HEK293 (cell line): Measurements from ENCODE around the gene KCTD1.

Experiments used
- CTCF ChIA-PET: fragments of 350-600 bp; formaldehyde crosslinking; extraction: SDS; loops from one replicate; lab custom pipeline; 2021; ENCODE audit warnings: antibody characterized with exemption; lab: Yijun Ruan, JAX
- POLR2A ChIA-PET: fragments of 300-600 bp; formaldehyde crosslinking; extraction: SDS; loops from one replicate; lab custom pipeline; 2020; ENCODE audit warnings: antibody characterized with exemption, inconsistent platforms; lab: Yijun Ruan, JAX
- H3K27ac ChIP-seq: fragments of 200-500 bp; sonication (Bioruptor generic); 2 replicates; pipeline ENCODE4 v1.5.1; 2014; ENCODE audit warnings: low read depth, low read length, control low read depth, inconsistent platforms; ENCODE audit errors: extremely low read depth
- H3K36me3 ChIP-seq, 2 experiments: fragments of 200-500 bp in 1 of 2; sonication (Bioruptor generic) in 1 of 2; 1 replicate in 1 of 2; 2 replicates in 1 of 2; pipeline ENCODE4 v1.5.1; 2014 to 2017; ENCODE audit warnings: inconsistent platforms in 2 of 2, low read length in 2 of 2; ENCODE audit not compliant: control insufficient read depth in 2 of 2, insufficient read depth in 1 of 2
- H3K4me1 ChIP-seq: fragments of 200-500 bp; sonication (Bioruptor generic); 2 replicates; pipeline ENCODE4 v1.5.1; 2014; ENCODE audit warnings: mild to moderate bottlenecking, low read length, inconsistent platforms; ENCODE audit not compliant: control insufficient read depth, insufficient read depth
- H3K4me3 ChIP-seq: 2 replicates; pipeline ENCODE4 v1.5.1; 2011; ENCODE audit warnings: low read depth, mild to moderate bottlenecking, control low read depth, low read length, moderate library complexity
- H3K9me3 ChIP-seq: fragments of 200-500 bp; sonication (Bioruptor generic); 2 replicates; pipeline ENCODE4 v1.5.1; 2014; ENCODE audit warnings: low read depth, low read length, inconsistent platforms; ENCODE audit not compliant: control insufficient read depth, insufficient read depth
- HOXC10 ChIP-seq: sonication (generic); formaldehyde crosslinking; IDR thresholded peaks from 2 replicates; pipeline ENCODE4 v1.8.1; 2023; ENCODE audit warnings: mild to moderate bottlenecking, missing genetic modification reagents
- PBX3 ChIP-seq: sonication (generic); formaldehyde crosslinking; IDR thresholded peaks from 2 replicates; pipeline ENCODE4 v1.8.1; 2022; ENCODE audit warnings: mild to moderate bottlenecking, moderate library complexity, missing genetic modification reagents
- SP2 ChIP-seq: fragments of 450-650 bp; formaldehyde crosslinking; IDR thresholded peaks from 2 replicates; pipeline ENCODE4 v1.5.1; 2016; ENCODE audit warnings: missing biosample characterization, missing genetic modification characterization
- TSHZ1 ChIP-seq: fragments of 450-650 bp; formaldehyde crosslinking; IDR thresholded peaks from 2 replicates; pipeline ENCODE4 v1.5.1; 2016; ENCODE audit warnings: missing biosample characterization, missing genetic modification characterization, borderline replicate concordance
- ZBTB21 ChIP-seq: fragments of 450-650 bp; formaldehyde crosslinking; IDR thresholded peaks from 2 replicates; pipeline ENCODE4 v1.5.1; 2017; ENCODE audit warnings: missing biosample characterization, missing genetic modification characterization
- ZNF174 ChIP-seq: fragments of 450-650 bp; formaldehyde crosslinking; IDR thresholded peaks from 2 replicates; pipeline ENCODE4 v1.5.0; 2017; ENCODE audit warnings: missing biosample characterization, mild to moderate bottlenecking, missing genetic modification characterization
- ZNF175 ChIP-seq: fragments of 450-650 bp; formaldehyde crosslinking; IDR thresholded peaks from 2 replicates; pipeline ENCODE4 v1.5.1; 2016; ENCODE audit warnings: missing biosample characterization, missing genetic modification characterization
- ZNF266 ChIP-seq: fragments of 450-650 bp; formaldehyde crosslinking; IDR thresholded peaks from 2 replicates; pipeline ENCODE4 v1.5.1; 2016; ENCODE audit warnings: missing biosample characterization, missing genetic modification characterization, low read depth
- ZNF416 ChIP-seq: fragments of 450-650 bp; formaldehyde crosslinking; IDR thresholded peaks from 2 replicates; pipeline ENCODE4 v1.5.1; 2016; ENCODE audit warnings: missing biosample characterization, missing genetic modification characterization
- ZNF449 ChIP-seq: fragments of 450-650 bp; formaldehyde crosslinking; IDR thresholded peaks from 2 replicates; pipeline ENCODE4 v1.5.1; 2017; ENCODE audit warnings: missing biosample characterization, mild to moderate bottlenecking, missing genetic modification characterization, moderate library complexity
- ZNF530 ChIP-seq: fragments of 450-650 bp; formaldehyde crosslinking; IDR thresholded peaks from 2 replicates; pipeline ENCODE4 v1.5.1; 2016; ENCODE audit warnings: low read depth, missing biosample characterization, missing genetic modification characterization
- ZNF571 ChIP-seq: fragments of 450-650 bp; formaldehyde crosslinking; IDR thresholded peaks from 2 replicates; pipeline ENCODE4 v1.5.0; 2017; ENCODE audit warnings: missing biosample characterization, missing genetic modification characterization
- ZNF580 ChIP-seq: fragments of 450-650 bp; formaldehyde crosslinking; IDR thresholded peaks from 2 replicates; pipeline ENCODE4 v1.5.1; 2016; ENCODE audit warnings: missing biosample characterization, missing genetic modification characterization
- ZNF670 ChIP-seq: fragments of 450-650 bp; formaldehyde crosslinking; IDR thresholded peaks from 2 replicates; pipeline ENCODE4 v1.5.1; 2016; ENCODE audit warnings: missing biosample characterization, missing genetic modification characterization, low read depth
- ZNF747 ChIP-seq: fragments of 450-650 bp; formaldehyde crosslinking; IDR thresholded peaks from 2 replicates; pipeline ENCODE4 v1.5.1; 2016; ENCODE audit warnings: missing biosample characterization, missing genetic modification characterization
- ZNF76 ChIP-seq: fragments of 450-650 bp; formaldehyde crosslinking; IDR thresholded peaks from 2 replicates; pipeline ENCODE4; 2016; ENCODE audit warnings: low read depth, missing biosample characterization, missing genetic modification characterization, borderline replicate concordance
- ZXDB ChIP-seq: fragments of 450-650 bp; formaldehyde crosslinking; IDR thresholded peaks from 2 replicates; pipeline ENCODE4 v1.5.1; 2016; ENCODE audit warnings: missing biosample characterization, missing genetic modification characterization

KCTD1 gene

GRCh38 chr18:26459884-26460283 is 88.5 kb downstream of the KCTD1 start:
- TF ChIP-seq ZNF266 (tag by site-specific recombination) = no peak
- no peak for TF ChIP-seq TSHZ1 (tag by site-specific recombination)
- TF ChIP-seq ZNF747 (tag by site-specific recombination) = no peak
- Histone ChIP-seq H3K27ac (no peak overlapping the region), H3K4me1 (no peaks in the 10 kb centered on the region), H3K9me3 (no peaks in the 10 kb centered on the region), H3K4me3 (no peak overlapping the region), H3K36me3 (peaks cover 0 to 32% of the 10 kb centered on the region in 2 experiments; a peak in 1 of 3 replicates)
- ChIA-PET POLR2A (interaction anchor here (1.3 kb wide), 1 partner anchor 89 kb away, joined by 5 read pairs; the partner anchor contains the start of gene KCTD1), CTCF (interaction anchor here (0.6 to 1.2 kb wide), 3 partner anchors 9 to 190 kb away, joined by 3 to 4 read pairs (median 3); no protein-coding TSS in a partner anchor)

GRCh38 chr18:26459340-26459739 is 89.0 kb downstream of the KCTD1 start:
- no peaks in the 10 kb centered on the region for H3K4me1 ChIP-seq
- H3K36me3 ChIP-seq = peaks cover 0 to 36% of the 10 kb centered on the region in 2 experiments; a peak in 1 of 3 replicates
- no peak overlapping the region for H3K4me3 ChIP-seq
- H3K9me3 ChIP-seq = no peaks in the 10 kb centered on the region
- ChIA-PET POLR2A (no interaction called here), CTCF (interaction anchor here (1.2 kb wide), 1 partner anchor 190 kb away, joined by 4 read pairs; no protein-coding TSS in a partner anchor)
- no peak for TF ChIP-seq HOXC10 (CRISPR knock-in tag)
- no peak for TF ChIP-seq ZNF175 (tag by site-specific recombination)
- TF ChIP-seq ZNF449 (tag by site-specific recombination) = no peak
- TF ChIP-seq SP2 = no peak
- TF ChIP-seq ZBTB21 (tag by site-specific recombination) = no peak
- no peak for TF ChIP-seq ZNF670 (tag by site-specific recombination)
- TF ChIP-seq ZNF571 = no peak
- no peak for TF ChIP-seq ZNF580 (tag by site-specific recombination)
- H3K27ac ChIP-seq = no peak overlapping the region

GRCh38 chr18:26458526-26459232 is 89.7 kb downstream of the KCTD1 start:
- Histone ChIP-seq H3K4me1 (no peaks in the 10 kb centered on the region), H3K27ac (no peak overlapping the region), H3K36me3 (peaks cover 0 to 40% of the 10 kb centered on the region in 2 experiments; a peak in 1 of 3 replicates), H3K4me3 (no peak overlapping the region), H3K9me3 (no peaks in the 10 kb centered on the region)
- CTCF ChIA-PET = interaction anchor here (0.6 kb wide), 1 partner anchor 72 kb away, joined by 3 read pairs; no protein-coding TSS in a partner anchor
- POLR2A ChIA-PET = no interaction called here
- TF ChIP-seq ZNF416 (tag by site-specific recombination) = no peak
- no peak for TF ChIP-seq ZNF530 (tag by site-specific recombination)
- TF ChIP-seq PBX3 = no peak
- no peak for TF ChIP-seq ZNF174
- TF ChIP-seq ZXDB (tag by site-specific recombination) = no peak
- no peak for TF ChIP-seq ZNF76
